OCI-M2 (cell line): ENCODE measurements around the gene NAA15.
"Not testable (repeated sequence)": the region's sequence is repeated elsewhere in the genome, so short reads cannot be mapped to it uniquely, and the experiment has no call there.

Experiments
- DNase-seq: peaks from one replicate; lab custom pipeline; 2025; ENCODE audit not compliant: unreplicated experiment; lab: John Stamatoyannopoulos, UW

NAA15 gene

GRCh38 chr4:139444881-139445280, 143.6 kb downstream of the NAA15 start:
- DNase-seq, result not testable (repeated sequence)

GRCh38 chr4:139447078-139447477, 145.8 kb downstream of the NAA15 start:
- DNase-seq, result not testable (repeated sequence)

- DNase-seq, result no peak
Observed at GRCh38 chr4:139450586-139450985, 149.3 kb downstream of the NAA15 start.

DNA sequence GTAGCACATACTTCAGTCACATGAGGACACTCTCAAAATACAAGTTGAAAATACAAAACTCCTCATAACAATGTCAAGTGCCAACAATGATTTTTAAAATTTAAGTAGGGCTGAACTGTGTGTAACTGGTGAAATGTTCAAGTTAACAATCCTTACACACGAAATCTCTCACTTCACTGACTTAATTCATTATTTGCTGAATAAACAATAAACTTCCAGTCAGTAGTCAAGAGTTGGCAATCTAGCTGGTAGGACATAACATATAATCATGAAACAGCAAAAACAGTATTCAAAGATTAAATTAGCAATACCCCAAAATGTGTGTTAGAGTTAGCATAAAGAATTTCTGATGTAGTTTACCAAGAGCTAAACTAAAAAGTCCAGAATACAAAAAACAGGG, 150.7 kb downstream of the NAA15 start:
- no peak for DNase-seq

- peak; percentile 51 for DNase-seq
Observed at GRCh38 chr4:139453041-139453370, 151.7 kb downstream of the NAA15 start.

- peak; percentile 54 for DNase-seq
Observed at GRCh38 chr4:139453371-139454110, 152.2 kb downstream of the NAA15 start.

DNA sequence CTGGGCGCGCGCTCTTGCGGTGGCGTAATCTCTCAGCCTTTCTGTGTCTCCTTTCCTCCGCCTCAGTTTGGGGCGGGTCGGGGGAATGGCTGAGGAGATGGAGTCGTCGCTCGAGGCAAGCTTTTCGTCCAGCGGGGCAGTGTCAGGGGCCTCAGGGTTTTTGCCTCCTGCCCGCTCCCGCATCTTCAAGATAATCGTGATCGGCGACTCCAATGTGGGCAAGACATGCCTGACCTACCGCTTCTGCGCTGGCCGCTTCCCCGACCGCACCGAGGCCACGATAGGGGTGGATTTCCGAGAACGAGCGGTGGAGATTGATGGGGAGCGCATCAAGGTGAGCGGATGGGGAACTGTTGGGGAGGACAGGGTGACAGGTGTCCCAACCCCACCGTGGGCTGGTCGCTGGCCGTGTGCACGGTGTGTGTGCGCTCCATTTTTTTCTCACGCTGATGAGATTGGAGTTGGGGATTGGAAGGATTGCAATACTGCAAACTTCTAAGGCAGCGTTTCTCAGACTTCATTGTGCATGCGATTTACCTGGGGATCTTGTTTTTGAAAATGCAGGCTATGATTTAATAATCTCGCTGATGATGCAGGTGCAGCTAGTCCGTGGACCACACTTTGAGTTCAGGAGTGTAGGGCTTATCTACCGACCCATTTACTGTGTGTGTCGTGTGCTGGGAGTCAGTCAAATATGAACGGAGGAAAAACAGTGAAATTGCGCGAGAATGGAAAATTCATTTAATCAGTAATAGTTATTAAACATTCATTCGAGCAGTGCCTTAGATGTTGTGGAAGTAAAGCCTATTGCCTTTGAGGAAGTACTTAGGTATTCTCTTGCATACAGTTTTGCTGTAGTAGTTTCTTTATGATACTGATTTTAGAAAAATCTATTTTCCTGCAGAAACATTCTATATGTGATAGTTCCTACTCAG, 153.1 kb downstream of the NAA15 start, which contains the start of gene RAB33B:
Gene RAB33B, plus strand, starts transcription at position 11 of the 935 bp plus-strand sequence. Its CDS starts 75 bp downstream, at position 86.
- peak; percentile 49 for DNase-seq

DNA sequence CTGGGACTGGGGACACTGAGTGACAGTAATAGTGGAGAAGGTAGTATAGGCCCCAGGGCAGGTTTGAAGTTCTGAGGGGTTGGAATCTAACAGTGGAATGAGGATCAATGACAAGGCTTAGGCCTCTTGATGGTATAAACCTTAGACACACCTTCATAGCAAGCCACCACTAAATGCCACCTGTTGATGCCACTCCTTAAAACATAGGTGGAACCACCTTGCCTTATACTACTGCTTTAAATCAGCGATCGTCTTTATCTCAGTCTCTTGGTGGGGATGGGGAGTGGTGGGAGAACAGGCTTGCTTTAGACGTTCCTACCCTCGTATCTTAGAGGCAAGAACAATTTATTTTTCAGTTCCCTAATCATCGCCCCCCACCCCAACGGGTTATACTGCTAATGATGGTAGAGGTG, 153.8 kb downstream of the NAA15 start:
- no peak for DNase-seq

DNA sequence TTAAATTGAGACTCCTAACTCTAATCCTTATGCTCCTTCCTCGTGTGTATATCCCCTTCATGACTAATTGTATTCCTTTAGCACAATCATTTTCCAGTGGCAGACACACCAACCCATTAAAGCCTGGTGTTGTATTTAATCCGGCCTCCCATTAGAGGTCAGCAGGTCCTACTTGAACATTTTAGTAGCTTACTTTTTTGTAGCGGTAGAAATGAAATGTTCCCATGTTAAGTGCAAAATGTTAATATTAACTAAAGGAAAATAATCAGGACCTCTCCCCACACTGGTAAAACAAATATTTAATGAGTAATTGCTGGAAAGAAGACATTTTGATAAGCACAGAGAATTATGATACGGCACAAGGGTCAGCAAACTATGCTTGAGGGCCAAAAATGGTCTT, 156.0 kb downstream of the NAA15 start:
- DNase-seq, result no peak

DNA sequence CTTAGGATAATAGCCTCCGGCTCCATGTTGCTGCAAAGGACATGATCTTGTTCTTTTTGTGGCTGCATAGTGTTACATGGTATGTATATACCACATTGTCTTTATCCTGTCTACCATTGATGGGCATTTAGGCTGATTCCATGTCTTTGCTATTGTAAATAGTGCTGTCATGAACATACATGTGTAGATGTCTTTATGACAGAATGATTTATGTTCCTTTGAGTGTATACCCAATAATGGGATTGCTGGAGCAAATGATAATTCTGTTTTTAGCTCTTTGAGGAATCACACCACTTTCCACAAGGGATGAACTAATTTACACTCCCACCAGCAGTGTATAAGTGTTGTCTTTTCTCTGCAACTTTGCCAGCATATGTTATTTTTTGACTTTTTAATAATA, 157.2 kb downstream of the NAA15 start:
- DNase-seq, result no peak

DNA sequence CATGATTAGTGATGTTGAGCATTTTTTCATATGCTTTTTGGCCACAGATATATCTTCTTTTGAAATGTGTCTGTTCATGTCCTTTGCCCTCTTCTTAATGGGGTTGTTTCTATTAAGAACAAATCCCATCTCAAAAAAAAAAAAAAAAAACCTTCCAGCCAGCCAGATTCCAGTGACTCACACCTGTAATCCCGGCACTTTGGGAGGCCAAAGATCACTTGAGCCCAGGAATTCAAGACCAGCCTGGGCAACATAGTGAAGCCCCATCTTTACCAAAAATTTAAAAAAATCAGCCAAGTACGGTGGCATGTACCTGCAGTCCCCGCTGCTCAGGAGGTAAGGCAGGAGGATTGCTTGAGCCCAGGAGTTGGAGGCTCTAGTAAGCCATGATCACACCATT, 157.7 kb downstream of the NAA15 start:
- DNase-seq, result no peak

DNA sequence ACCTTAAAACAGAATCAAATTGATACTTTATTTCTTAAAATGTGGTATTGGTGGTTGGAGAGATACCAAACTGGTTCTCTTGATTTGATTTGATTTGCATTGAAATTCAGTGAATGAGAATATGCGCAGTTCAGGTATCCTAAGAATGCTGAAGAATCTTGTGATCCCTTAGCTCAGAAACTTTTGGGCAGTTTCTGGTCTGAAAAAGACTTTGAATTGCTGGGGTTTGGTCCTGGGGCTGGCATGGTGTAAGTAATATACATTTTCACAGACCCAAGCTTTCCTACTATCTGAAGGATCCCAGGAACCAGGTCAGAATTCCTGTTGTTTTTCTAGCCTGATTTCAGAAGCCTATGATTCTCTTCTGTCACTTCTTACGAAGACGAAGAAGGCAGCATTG, 159.3 kb downstream of the NAA15 start:
- DNase-seq, result no peak

- no peak for DNase-seq
Observed at GRCh38 chr4:139461022-139461628, 159.8 kb downstream of the NAA15 start.

DNA sequence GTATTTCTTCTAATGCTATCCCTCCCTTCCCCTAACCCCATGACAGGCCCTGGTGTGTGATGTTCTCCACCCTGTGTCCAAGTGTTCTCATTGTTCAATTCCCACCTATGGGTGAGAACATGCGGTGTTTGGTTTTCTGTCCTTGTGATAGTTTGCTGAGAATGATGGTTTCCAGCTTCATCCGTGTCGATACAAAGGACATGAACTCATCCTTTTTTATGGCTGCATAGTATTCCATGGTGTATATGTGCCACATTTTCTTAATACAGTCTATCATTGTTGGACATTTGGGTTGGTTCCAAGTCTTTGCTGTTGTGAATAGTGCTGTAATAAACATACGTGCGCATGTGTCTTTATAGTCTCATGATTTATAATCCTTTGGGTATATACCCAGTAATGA, 163.2 kb downstream of the NAA15 start:
- DNase-seq, result not testable (repeated sequence)

GRCh38 chr4:139465922-139466321, 164.6 kb downstream of the NAA15 start:
- no peak for DNase-seq

DNA sequence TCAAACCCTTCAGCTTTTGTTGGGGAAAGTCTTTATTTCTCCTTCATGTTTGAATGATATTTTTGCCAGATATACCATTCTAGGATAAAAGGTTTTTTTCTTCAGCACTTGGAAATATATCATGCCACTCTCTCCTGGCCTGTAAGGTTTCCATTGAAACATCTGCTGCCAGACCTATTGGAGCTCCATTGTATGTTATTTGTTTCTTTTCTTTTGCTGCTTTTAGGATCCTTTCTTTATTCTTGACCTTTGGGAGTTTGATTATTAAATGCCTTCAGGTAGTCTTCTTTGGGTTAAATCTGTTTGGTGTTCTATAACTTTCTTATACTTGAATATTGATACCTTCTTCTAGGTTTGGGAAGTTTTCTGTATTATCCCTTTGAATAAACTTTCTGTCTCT, 167.5 kb downstream of the NAA15 start:
- DNase-seq, result not testable (repeated sequence)

DNA sequence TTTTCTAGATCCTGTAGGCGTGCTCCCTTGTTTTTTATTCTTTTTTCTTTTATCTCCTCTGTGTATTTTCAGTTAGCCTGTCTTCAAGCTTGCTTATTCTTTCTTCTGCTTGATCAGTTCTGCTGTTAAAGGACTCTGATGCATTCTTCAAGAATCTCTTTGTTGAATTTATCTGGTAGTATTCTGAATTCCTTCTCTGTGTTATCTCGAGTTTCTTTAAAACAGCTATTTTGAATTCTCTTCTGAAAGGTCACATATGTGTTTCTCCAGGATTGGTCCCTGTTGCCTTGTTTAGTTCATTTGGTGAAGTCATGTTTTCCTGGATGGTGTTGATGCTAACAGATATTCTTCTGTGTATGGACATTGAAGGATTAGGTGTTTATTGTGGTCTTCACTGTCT, 167.9 kb downstream of the NAA15 start:
- no peak for DNase-seq
